HG03196 (cell line): Measurements from ENCODE around the gene DOC2B.
"Not testable (repeated sequence)": the region's sequence is repeated elsewhere in the genome, so short reads cannot be mapped to it uniquely, and the experiment has no call there.

Experiments used
- ATAC-seq: cut with Tn5 transposase; IDR thresholded peaks from one replicate; pipeline ENCODE4 v1.9.1; 2021; ENCODE audit not compliant: unreplicated experiment

DOC2B gene

GRCh38 chr17:213286-214105, 32.0 kb upstream of the DOC2B start:
- ATAC-seq = no peak

- no peak for ATAC-seq
Observed at GRCh38 chr17:210402-210801, 29.0 kb upstream of the DOC2B start.

GRCh38 chr17:208429-208828, 27.0 kb upstream of the DOC2B start:
- ATAC-seq = no peak

DNA sequence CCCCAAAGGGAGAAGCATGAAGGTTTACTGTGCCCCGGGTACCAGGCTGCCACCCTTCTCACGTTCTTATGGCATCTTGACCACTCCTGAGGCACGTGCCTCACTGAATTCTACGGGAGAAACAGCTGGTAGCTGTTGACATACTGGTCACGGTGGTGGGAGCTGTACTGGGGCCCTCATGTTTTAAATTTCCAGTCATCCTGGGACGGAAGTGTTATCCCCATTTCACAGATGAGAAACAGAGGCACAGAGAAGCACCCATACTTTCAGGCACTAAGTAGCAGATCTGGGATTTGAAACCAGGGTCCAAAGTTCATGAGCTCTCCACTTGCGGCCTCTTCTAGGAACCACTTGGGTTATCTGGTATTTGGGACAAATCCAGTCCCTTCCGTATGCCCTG, 26.3 kb upstream of the DOC2B start:
- ATAC-seq = no peak

GRCh38 chr17:206941-207560, 25.6 kb upstream of the DOC2B start:
- ATAC-seq = no peak

DNA sequence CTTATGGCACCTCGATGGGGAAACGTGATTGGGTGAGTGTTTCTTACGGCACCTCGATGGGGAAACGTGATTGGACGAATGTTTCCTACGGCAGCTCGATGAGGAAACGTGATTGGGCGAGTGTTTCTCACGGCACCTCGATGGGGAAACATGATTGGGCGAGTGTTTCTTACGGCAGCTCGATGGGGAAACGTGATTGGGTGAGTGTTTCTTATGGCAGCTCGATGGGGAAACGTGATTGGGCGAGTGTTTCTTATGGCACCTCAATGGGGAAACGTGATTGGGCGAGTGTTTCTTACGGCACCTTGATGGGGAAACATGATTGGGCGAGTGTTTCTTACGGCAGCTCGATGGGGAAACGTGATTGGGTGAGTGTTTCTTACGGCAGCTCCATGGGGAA, 25.0 kb upstream of the DOC2B start:
- ATAC-seq = not testable (repeated sequence)

DNA sequence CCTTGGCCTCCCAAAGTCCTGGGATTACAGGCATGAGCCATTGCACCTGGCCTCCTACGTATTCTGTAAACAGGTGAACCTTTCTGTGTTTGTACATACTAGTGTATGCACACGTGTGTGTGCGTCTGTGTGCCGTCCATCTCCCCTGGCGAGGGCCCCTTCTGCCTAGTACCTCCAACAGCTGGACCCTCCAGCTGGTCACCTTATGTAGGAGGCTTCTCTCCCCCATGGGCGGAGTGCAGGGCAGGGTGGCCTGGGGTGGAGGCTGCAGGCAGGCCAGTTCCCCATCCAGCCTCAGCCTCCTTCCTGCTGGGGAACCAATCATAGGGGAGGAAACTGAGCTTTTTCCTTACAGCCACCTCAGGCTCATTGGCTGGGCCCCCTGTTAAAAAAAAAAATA, 24.4 kb upstream of the DOC2B start:
- ATAC-seq = no peak

DNA sequence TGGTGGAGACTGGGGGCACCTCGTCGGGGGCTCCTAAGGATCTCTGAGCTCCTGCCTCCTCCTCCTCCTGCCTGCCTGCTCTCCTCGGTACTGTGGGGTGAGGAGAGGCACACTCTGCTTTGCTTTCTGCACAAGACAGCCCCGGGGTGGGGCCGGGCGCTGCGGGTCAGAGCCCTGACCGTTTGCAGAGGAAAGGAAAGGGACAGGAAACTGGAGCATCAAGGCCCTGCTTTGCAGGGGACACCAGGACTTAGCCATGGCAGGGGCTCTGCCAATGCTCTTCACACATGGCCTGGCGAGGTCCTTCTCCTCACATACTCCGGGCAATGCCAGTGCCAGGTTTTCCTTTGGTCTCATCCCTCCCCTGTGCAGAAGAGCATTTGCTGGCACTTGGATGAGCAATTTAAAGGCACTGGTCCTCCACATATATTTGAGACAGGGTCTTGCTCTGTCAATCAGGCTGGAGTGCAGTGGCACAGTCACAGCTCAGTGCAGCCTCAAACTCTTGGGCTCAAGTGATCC, 23.8 kb upstream of the DOC2B start:
- ATAC-seq = no peak

DNA sequence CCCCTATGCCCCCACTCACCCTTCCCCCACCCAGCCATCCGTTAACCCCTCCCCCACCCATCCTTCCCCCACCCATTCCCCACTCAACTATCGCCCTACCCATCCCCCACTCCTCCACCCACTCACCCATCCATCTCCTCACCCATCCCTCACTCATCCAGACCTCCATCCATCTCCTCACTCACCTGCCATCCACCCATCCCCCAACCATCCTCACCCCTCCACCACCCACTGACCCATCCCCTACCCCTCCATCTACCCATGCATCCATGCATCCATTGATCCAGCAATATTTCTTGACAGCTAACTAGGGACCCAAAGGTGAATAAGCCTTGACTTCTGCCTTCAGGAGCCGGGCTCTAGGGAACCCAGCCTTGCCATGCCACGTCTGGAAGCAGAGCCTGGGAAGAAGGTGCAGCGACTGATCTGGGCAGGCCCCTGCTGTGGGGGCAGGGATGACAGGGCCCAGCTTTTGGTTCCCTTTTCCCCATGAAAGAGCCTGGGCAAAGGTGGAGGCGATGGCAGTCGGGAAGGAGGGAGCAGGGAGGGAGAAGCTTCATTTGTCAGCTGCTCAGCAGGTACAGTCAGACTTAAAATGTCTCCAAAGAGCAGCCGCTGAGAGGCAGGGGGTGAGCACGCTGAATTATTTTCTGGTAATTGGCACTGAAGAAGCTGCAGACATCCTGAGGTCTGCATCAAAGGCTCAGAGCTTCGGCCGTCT, 23.1 kb upstream of the DOC2B start:
- no peak for ATAC-seq

DNA sequence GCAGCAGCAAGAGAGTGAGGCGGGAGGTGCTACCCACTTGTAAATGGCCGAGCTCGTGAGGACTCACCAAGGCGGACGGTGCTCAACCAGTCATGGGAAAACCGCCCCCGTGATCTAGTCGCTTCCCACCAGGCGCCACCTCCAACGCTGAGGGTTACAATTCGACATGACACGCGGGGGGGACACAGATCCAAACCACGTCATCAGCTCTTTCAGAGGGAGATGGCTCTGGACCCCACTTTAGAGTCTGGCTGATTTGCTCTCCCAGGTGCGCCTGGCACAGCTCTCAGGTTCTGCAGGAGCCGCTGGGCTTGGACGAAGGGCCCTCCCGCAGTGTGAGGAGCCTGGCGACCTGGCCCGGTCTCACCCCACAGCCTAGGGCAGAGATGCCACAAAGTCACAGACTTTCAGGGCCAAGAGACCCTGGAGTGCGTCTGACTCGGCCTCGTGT, 21.1 kb upstream of the DOC2B start:
- no peak for ATAC-seq

DNA sequence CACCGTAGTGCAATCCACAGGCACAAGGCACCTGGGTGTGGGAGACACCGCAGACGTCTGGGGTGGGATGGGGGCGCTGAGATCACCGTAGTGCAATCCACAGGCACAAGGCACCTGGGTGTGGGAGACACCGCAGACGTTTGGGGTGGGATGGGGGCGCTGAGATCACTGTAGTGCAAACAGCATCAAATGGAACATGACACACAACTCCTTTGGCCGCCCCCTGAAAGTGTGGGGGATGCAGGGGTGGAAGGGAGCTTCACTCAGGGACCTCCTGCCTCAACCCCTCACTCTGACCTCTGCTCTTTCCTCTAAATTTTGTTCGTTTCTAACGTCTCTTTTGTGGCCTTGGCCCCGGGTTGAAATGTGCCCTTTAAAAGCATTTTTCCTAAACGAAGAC, 20.3 kb upstream of the DOC2B start:
- ATAC-seq = not testable (repeated sequence)

DNA sequence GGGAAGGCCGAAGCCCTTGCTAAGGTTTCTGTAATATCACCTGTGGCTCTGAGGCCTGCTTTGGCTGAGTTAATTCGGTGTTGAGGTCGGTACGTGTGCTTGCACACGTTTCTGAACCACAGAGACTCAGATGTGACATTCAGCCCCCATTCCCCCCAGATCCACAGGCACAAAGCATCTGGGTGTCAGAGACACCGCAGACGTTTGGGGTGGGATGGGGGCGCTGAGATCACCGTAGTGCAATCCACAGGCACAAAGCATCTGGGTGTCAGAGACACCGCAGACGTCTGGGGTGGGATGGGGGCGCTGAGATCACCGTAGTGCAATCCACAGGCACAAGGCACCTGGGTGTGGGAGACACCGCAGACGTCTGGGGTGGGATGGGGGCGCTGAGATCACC, 19.8 kb upstream of the DOC2B start:
- not testable (repeated sequence) for ATAC-seq

- ATAC-seq = no peak
Observed at GRCh38 chr17:200586-200985, 19.1 kb upstream of the DOC2B start.

DNA sequence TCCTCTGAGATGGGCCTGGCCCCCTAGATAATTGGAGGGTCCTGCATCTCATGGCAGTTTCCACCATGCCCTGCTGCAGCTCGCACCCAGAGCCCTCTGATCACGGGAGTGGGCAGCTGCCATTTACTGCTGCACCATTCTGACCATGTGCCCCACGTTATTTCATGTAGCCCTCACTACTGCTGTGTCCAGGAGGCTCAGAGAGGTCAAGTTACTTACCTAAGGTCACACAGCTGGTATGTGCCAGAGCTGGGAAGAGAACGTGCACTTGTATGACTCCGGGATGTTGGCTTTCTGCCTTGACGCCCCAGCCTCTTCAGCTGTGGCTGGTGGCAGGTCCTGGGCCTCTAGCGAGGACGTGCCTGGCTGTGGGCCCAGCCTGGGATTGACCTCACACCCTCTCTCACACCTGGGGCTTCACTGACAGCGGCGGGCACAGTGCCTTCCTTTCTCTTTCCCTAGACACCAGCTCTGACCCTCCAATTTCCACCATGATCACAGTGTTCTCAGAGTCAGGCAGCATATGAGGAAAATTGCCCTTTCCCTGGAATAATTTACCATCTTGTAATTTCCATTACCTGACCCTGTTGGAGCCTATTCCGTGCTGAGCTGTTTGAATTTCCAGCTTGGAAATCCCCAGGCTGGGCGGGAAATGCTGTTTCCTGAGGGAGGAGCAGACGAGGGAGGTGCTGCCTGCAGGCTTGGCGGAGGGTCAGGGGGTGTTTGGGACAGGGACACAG, 18.5 kb upstream of the DOC2B start:
- ATAC-seq = no peak

GRCh38 chr17:199191-199604, 17.7 kb upstream of the DOC2B start:
- no peak for ATAC-seq

DNA sequence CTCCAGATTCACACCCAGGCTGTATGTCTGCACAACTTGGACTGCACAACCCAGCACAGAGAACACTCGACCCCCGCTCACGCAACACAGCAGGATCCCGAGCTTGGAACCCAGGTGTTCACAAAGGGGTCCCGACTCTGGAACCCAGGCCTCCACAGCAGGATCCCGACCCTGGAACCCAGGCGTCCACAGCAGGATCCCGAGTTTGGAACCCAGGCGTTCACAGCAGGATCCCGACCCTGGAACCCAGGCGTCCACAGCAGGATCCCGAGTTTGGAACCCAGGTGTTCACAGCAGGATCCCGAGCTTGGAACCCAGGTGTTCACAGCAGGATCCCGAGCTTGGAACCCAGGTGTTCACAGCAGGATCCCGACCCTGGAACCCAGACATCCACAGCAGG, 16.8 kb upstream of the DOC2B start:
- not testable (repeated sequence) for ATAC-seq

DNA sequence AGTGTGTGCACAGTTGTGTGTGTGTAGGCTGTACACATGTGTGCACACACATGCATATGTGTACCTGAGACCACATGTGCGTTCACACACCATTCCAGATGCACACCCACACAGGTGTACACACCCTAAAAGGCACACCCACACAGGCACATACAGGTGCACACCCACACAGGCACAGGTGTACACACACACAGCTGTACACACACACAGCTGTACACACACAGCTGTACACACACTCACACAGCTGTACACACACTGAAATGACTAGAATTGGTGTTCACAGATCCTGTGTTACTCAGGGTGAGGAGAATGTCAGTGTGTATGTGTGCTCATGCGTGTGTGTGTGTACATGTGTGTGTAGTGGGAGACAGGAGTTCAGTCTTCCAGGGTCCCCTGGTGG, 15.9 kb upstream of the DOC2B start:
- no peak for ATAC-seq

DNA sequence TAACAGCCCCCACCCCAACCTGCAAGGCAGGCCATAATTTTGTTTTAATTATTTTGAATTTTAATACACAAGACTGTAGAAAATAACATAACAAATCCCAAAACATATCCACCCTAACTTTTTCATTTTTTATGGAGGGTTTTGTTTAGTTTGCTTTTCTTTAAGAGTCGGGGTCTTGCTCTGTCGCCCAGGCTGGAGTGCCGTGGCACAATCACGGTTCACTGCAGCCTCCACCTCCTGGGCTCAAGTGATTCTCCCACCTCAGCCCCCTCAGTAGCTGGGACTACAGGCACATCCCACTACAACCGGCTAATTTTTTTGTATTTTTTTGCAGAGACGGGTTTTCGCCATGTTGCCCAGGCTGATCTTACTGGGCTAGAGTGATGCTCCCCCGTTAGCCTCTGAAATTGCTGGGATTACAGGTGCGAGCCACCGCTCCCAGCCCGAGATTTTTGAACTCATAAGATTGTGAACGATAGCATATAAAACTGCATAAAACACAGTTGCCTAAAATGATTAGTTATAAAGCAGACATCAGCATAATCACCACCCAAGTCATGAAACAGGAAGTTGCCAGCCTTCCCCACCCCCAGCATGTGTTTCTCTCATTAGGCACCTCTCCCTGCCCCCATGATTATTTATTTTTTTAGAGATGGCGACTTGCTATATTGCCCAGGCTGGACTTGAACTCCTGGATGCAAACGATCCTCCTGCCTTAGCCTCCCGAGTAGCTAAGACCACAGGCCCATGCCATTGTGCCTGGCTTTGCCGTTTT, 13.6 kb upstream of the DOC2B start:
- ATAC-seq = no peak

DNA sequence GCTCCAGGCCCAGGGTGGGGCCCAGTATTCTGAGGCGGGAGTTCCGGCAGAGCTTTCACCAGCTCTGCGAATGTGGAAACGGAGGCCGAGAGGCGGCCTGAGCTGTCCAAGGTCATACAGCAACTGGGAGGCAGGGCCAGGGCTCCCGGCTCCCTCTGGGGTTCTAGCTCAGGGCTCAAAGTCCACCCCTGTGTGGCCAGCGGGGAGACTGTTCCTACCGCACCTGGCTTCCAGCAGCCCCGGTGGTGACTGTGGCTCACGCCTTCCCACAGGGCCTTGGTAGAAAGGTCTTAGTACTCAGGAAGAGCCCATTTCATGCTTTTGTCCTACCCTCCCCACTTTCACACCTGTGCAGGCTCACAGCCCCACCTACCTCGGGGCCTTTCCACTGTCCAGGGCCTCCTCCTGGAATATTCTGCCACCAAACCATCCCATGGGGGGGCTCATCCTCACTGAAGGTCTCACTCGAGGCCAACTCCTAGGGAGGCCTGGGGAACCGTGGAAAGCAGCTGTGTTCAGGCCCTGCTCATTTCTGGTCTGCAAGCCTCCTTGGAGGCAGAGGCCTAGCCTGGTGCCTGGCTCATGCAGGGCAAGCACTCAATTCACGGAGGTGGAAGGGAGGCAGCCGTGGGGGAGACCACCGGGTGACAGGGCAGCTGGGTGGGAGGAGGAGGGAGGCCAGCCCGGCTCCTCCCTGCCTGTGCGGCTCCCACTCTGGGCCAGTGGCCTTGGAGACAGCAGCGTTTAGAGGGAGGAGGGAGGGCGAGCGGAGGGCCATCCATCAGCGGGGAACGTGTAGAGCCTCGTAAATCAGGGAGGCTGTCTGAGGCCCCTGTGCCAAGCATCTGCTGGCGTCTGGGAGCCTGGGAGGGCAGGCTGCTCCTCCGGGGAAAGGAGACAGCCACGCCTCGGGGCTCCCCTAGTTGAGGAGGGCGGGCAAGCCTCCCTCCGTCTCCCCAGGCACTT, 12.7 kb upstream of the DOC2B start:
- no peak for ATAC-seq
